ENCODE results near the gene FHIT.

GRCh38 chr3:59749291-59749690, 1502.0 kb downstream of the FHIT start:
- TF ChIP-seq EP300 (IDR thresholded peaks at IDR 0.05) (no peak), CTCF (IDR thresholded peaks at IDR 0.05) (no peak), POLR2A (IDR thresholded peaks at IDR 0.05) (no peak)

All from ovary (tissue), 3 donors.